HUES64 (cell line): ENCODE data around the gene VIPAS39.

Experiments used
- H3K27ac ChIP-seq: 2 replicates; pipeline ENCODE4 v1.7.0; 2013; ENCODE audit warnings: low read depth, low read length, inconsistent platforms
- H3K27me3 ChIP-seq: 2 replicates; pipeline ENCODE4 v1.6.1; 2013; ENCODE audit warnings: mild to moderate bottlenecking, low read length; ENCODE audit not compliant: insufficient read depth
- H3K36me3 ChIP-seq: 2 replicates; pipeline ENCODE4 v1.6.1; 2013; ENCODE audit warnings: mild to moderate bottlenecking, low read length; ENCODE audit not compliant: insufficient read depth
- H3K4me1 ChIP-seq: 2 replicates; pipeline ENCODE4 v1.6.1; 2013; ENCODE audit warnings: mild to moderate bottlenecking, low read length, moderate library complexity; ENCODE audit not compliant: insufficient read depth
- H3K4me3 ChIP-seq: 2 replicates; pipeline ENCODE4 v1.5.1; 2013; ENCODE audit warnings: mild to moderate bottlenecking, low read length, moderate library complexity
- H3K9ac ChIP-seq: 2 replicates; pipeline ENCODE4 v1.6.1; 2013; ENCODE audit warnings: mild to moderate bottlenecking, low read depth, low read length
- H3K9me3 ChIP-seq: 2 replicates; pipeline ENCODE4 v1.6.1; 2013; ENCODE audit warnings: low read depth, low read length; ENCODE audit not compliant: insufficient read depth
- WGBS: fragments of 150-250, 120-280 bp; methylation state at CpG from one replicate; pipeline ENCODE4 v1.1.7; 2013; ENCODE audit warnings: missing lambda C conversion rate; 5-methylcytosine and 5-hydroxymethylcytosine counted together

Gene VIPAS39

GRCh38 chr14:77488558-77488957 lies 31.2 kb upstream of the VIPAS39 start:
- Histone ChIP-seq H3K27me3 (no peaks in the 10 kb centered on the region), H3K4me1 (no peaks in the 10 kb centered on the region), H3K9ac (no peak overlapping the region), H3K27ac (no peak overlapping the region), H3K4me3 (no peak overlapping the region), H3K9me3 (no peaks in the 10 kb centered on the region), H3K36me3 (no peaks in the 10 kb centered on the region)
- 89% methylated on average over 7 of the region's 7 CpGs for WGBS

GRCh38 chr14:77485901-77486678 lies 28.7 kb upstream of the VIPAS39 start:
- 90% methylated on average over 7 of the region's 7 CpGs for WGBS
- no peaks in the 10 kb centered on the region for H3K9me3 ChIP-seq
- H3K36me3 ChIP-seq, result no peaks in the 10 kb centered on the region

GRCh38 chr14:77485256-77485655 lies 27.9 kb upstream of the VIPAS39 start:
- no peaks in the 10 kb centered on the region for H3K9me3 ChIP-seq
- no peak overlapping the region for H3K27ac ChIP-seq
- H3K9ac ChIP-seq, result no peak overlapping the region
- H3K4me1 ChIP-seq, result no peaks in the 10 kb centered on the region
- 92% methylated on average over 3 of the region's 3 CpGs for WGBS
- no peaks in the 10 kb centered on the region for H3K27me3 ChIP-seq
- no peaks in the 10 kb centered on the region for H3K36me3 ChIP-seq
- H3K4me3 ChIP-seq, result no peak overlapping the region

More at GRCh38 chr14:77485901-77486678, 28.7 kb upstream of the VIPAS39 start:
- Histone ChIP-seq H3K9ac (no peak overlapping the region), H3K4me1 (no peaks in the 10 kb centered on the region), H3K4me3 (no peak overlapping the region), H3K27me3 (no peaks in the 10 kb centered on the region), H3K27ac (no peak overlapping the region)

- Histone ChIP-seq H3K36me3 (no peaks in the 10 kb centered on the region), H3K27me3 (no peaks in the 10 kb centered on the region), H3K9ac (no peak overlapping the region), H3K4me3 (no peak overlapping the region), H3K4me1 (no peaks in the 10 kb centered on the region), H3K27ac (no peak overlapping the region), H3K9me3 (no peaks in the 10 kb centered on the region)
- 90% methylated on average over 8 of the region's 8 CpGs for WGBS
Observed at GRCh38 chr14:77482422-77482821, 25.0 kb upstream of the VIPAS39 start.

GRCh38 chr14:77478796-77479195 lies 21.4 kb upstream of the VIPAS39 start:
- WGBS, result 88% methylated on average over 1 of the region's 1 CpG
- no peak overlapping the region for H3K4me3 ChIP-seq
- no peaks in the 10 kb centered on the region for H3K9me3 ChIP-seq
- H3K9ac ChIP-seq, result no peak overlapping the region
- no peaks in the 10 kb centered on the region for H3K4me1 ChIP-seq
- H3K27ac ChIP-seq, result no peak overlapping the region
- H3K27me3 ChIP-seq, result no peaks in the 10 kb centered on the region
- H3K36me3 ChIP-seq, result no peaks in the 10 kb centered on the region

GRCh38 chr14:77478029-77478428 lies 20.6 kb upstream of the VIPAS39 start:
- Histone ChIP-seq H3K36me3 (no peaks in the 10 kb centered on the region), H3K27me3 (no peaks in the 10 kb centered on the region), H3K4me3 (no peak overlapping the region), H3K4me1 (peaks cover under 1% of the 10 kb centered on the region; the same call in 1 of the 2 replicates), H3K9ac (no peak overlapping the region), H3K27ac (no peak overlapping the region), H3K9me3 (no peaks in the 10 kb centered on the region)
- WGBS, result 93% methylated on average over 5 of the region's 5 CpGs

- Histone ChIP-seq H3K9ac (no peak overlapping the region), H3K4me3 (no peak overlapping the region), H3K9me3 (no peaks in the 10 kb centered on the region), H3K4me1 (peaks cover 9% of the 10 kb centered on the region; the same call in 1 of the 2 replicates), H3K27ac (no peak overlapping the region), H3K27me3 (no peaks in the 10 kb centered on the region), H3K36me3 (no peaks in the 10 kb centered on the region)
- 92% methylated on average over 35 of the region's 35 CpGs for WGBS
Observed at GRCh38 chr14:77475432-77476115, 18.2 kb upstream of the VIPAS39 start.

GRCh38 chr14:77474479-77475177 lies 17.2 kb upstream of the VIPAS39 start:
- Histone ChIP-seq H3K9me3 (no peaks in the 10 kb centered on the region), H3K36me3 (peaks cover 2% of the 10 kb centered on the region; the same call in 1 of the 2 replicates), H3K4me3 (no peak overlapping the region), H3K9ac (no peak overlapping the region; the same call in 1 of the 2 replicates), H3K27me3 (no peaks in the 10 kb centered on the region), H3K27ac (no peak overlapping the region), H3K4me1 (peaks cover 11% of the 10 kb centered on the region; the same call in 1 of the 2 replicates)
- WGBS, result 88% methylated on average over 9 of the region's 9 CpGs

- Histone ChIP-seq H3K27me3 (no peaks in the 10 kb centered on the region), H3K9ac (no peak overlapping the region), H3K9me3 (no peaks in the 10 kb centered on the region), H3K27ac (no peak overlapping the region), H3K4me3 (no peak overlapping the region), H3K4me1 (peaks cover 11% of the 10 kb centered on the region; the same call in 1 of the 2 replicates), H3K36me3 (peaks cover 9% of the 10 kb centered on the region)
- WGBS, result 88% methylated on average over 5 of the region's 5 CpGs
Observed at GRCh38 chr14:77473921-77474320, 16.5 kb upstream of the VIPAS39 start.

GRCh38 chr14:77470224-77470870 lies 12.9 kb upstream of the VIPAS39 start:
- no peak overlapping the region for H3K4me3 ChIP-seq
- H3K4me1 ChIP-seq, result peaks cover 11% of the 10 kb centered on the region; the same call in 1 of the 2 replicates
- H3K9me3 ChIP-seq, result no peaks in the 10 kb centered on the region
- 80% methylated on average over 5 of the region's 5 CpGs for WGBS
- H3K36me3 ChIP-seq, result peaks cover 44% of the 10 kb centered on the region
- no peak overlapping the region for H3K27ac ChIP-seq
- no peak overlapping the region; the same call in 1 of the 2 replicates for H3K9ac ChIP-seq
- H3K27me3 ChIP-seq, result no peaks in the 10 kb centered on the region
